Lower lobe of right lung (tissue), 2 donors: ENCODE results near the gene LRRC10B. TPM values are rescaled to one million over a fixed set of nuclear protein-coding genes. Genes with fewer than 3 reads are reported as not detected.

Source experiments
- ATAC-seq, 2 donors: fragments of 200-7000 bp; cut with Tn5 transposase; one replicate each; pipeline ENCODE4 v1.9.1; 2020 to 2022; ENCODE audit warnings: mild to moderate bottlenecking in 2 of 2, moderate library complexity in 2 of 2
- DNase-seq: peaks from one replicate; pipeline ENCODE4 v3.0.0-alpha.2; 2020
- H3K27ac ChIP-seq: fragments of 200-600 bp; one replicate; pipeline ENCODE4 v1.8.0; 2022
- H3K27me3 ChIP-seq: fragments of 200-600 bp; one replicate; pipeline ENCODE4 v1.8.0; 2022; ENCODE audit warnings: low read depth
- H3K36me3 ChIP-seq: fragments of 200-600 bp; one replicate; pipeline ENCODE4 v1.8.0; 2022; ENCODE audit warnings: mild to moderate bottlenecking
- H3K4me1 ChIP-seq: fragments of 200-600 bp; one replicate; pipeline ENCODE4 v1.8.0; 2022
- H3K4me3 ChIP-seq: fragments of 200-600 bp; one replicate; pipeline ENCODE4 v1.8.0; 2022; ENCODE audit warnings: mild to moderate bottlenecking
- H3K9me3 ChIP-seq: fragments of 200-600 bp; one replicate; pipeline ENCODE4 v1.8.0; 2022
- intact Hi-C: fragments of 100-400 bp; cut with DNase I; formaldehyde crosslinking; loops from one replicate; pipeline ENCODE4 v1.11.0; 2022
- total RNA-seq: library from RNA; stranded (reverse); fragmentation: NEBNext Ultra II Directional; extraction: Animal tissue kit (Norgen Biotek cat#: 25700); gene quantifications from one replicate; pipeline ENCODE4 v1.2.1, GENCODE V29; 2021
- TF ChIP-seq, protein P1 (sequence below): fragments of 200-600 bp; IDR thresholded peaks from one replicate; pipeline ENCODE4 v1.8.0; 2022; ENCODE audit warnings: antibody characterized with exemption, mild to moderate bottlenecking
- donor health status: DM: no; HTN: yes; CAD: no; lungs with severe emphysema.

Gene LRRC10B
- total RNA-seq, 1 donor from 2014 or later, result 6.4 TPM

DNA sequence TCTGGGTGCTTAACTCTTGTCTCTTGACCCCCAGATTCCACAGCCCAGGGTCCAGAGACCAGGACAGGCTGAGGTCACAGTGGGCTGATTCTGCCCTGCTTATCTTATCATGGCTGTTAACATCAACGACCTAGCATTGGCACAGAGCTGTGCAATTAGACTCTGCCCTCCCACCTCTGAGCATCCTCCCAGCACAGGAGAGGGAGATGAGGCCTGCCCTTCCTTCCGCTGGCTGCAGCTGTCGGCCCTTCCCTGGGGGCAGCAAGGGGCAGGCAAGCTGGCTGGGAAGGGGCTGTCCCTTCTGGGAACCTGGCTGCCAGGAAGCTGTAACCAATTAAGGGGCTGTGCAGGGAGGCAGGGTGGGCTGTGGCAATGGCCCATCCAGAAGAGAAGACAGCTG lies 22.5 kb downstream of the LRRC10B start:
- peaks cover 9% of the 10 kb centered on the region for H3K4me1 ChIP-seq

DNA sequence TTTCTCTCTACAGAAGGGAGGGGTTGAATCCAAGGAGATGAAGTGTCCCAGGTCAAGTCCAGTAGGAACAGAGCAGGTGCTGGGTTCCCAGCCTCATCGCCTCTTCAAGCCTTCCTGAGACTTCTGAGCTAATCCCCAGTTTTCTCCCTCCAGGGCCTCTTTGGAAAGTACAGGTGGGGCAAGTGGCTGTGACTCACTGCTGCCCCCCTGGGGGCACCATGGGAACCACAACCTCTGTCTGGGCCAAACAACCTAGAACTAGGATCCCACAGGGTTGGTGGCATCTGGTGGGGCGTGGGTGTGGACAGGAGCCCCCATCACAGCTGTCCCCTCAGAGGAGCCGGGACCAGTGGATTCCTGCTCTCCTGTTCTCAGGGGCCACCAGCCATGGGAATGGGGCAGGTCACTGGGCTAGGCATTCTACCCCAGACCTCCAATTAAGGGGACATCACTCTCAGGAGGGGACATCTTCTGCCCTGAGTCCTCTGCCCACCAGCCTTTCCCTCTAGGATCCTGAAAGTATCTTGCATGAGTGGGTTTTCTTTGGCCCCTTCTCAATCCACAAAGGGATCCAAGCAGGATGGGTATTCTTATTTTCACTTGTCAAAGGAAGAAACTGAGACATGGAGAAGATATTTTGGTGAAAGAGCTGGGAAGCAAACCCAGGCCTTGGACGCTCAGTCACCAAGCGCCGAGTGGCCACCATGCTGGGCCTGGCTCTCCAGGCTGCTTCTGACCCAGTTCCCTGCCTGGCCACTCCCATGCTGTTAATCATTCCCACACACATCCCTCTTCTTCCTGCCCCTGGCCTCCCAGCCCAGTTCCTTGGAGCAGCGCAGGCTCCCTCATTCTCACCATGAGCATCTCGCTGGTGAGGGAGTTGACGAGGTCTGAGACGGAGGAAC lies 23.8 kb downstream of the LRRC10B start:
- Histone ChIP-seq H3K36me3 (no peaks in the 10 kb centered on the region), H3K4me1 (peaks cover 9% of the 10 kb centered on the region), H3K9me3 (no peaks in the 10 kb centered on the region), H3K4me3 (no peak overlapping the region), H3K27me3 (no peaks in the 10 kb centered on the region), H3K27ac (no peak overlapping the region)
- TF ChIP-seq, protein P1, sequence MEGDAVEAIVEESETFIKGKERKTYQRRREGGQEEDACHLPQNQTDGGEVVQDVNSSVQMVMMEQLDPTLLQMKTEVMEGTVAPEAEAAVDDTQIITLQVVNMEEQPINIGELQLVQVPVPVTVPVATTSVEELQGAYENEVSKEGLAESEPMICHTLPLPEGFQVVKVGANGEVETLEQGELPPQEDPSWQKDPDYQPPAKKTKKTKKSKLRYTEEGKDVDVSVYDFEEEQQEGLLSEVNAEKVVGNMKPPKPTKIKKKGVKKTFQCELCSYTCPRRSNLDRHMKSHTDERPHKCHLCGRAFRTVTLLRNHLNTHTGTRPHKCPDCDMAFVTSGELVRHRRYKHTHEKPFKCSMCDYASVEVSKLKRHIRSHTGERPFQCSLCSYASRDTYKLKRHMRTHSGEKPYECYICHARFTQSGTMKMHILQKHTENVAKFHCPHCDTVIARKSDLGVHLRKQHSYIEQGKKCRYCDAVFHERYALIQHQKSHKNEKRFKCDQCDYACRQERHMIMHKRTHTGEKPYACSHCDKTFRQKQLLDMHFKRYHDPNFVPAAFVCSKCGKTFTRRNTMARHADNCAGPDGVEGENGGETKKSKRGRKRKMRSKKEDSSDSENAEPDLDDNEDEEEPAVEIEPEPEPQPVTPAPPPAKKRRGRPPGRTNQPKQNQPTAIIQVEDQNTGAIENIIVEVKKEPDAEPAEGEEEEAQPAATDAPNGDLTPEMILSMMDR, result peak; percentile 80
- peak; percentile 29 to 51 for ATAC-seq
- DNase-seq, result no peak
- intact Hi-C loops, result no loop called here

More for the DNA sequence above, 22.5 kb downstream of the LRRC10B start:
- no peak for DNase-seq
- no peaks in the 10 kb centered on the region for H3K27me3 ChIP-seq
- H3K4me3 ChIP-seq, result no peak overlapping the region
- H3K36me3 ChIP-seq, result no peaks in the 10 kb centered on the region
- TF ChIP-seq, protein P1, result no peak
- H3K9me3 ChIP-seq, result no peaks in the 10 kb centered on the region
- intact Hi-C loops, result no loop called here
- no peak overlapping the region for H3K27ac ChIP-seq
- no peak for ATAC-seq

DNA sequence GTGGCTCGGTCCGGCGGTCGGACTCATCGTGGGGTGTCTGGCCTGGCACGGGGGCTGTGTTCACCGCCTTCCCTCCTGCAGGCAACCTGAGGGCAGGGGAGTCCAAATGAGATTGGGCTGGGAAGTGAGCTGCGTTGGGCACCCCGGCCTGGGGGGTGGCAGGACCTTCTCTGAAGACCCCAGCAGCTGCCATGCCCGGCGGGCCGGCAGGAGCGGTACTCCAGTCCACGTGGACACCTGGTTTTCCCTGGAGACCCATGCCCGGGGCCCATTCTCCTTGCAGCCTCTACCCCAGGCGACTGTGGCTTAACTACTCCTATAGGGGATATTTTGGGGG lies 24.5 kb downstream of the LRRC10B start:
- ATAC-seq (no peak), DNase-seq (no peak)
- H3K9me3 ChIP-seq, result no peaks in the 10 kb centered on the region
- H3K27me3 ChIP-seq, result no peaks in the 10 kb centered on the region
- intact Hi-C loops, result no loop called here
- H3K27ac ChIP-seq, result no peak overlapping the region
- TF ChIP-seq, protein P1, result no peak
- no peaks in the 10 kb centered on the region for H3K36me3 ChIP-seq
- H3K4me1 ChIP-seq, result peaks cover 9% of the 10 kb centered on the region
- no peak overlapping the region for H3K4me3 ChIP-seq

DNA sequence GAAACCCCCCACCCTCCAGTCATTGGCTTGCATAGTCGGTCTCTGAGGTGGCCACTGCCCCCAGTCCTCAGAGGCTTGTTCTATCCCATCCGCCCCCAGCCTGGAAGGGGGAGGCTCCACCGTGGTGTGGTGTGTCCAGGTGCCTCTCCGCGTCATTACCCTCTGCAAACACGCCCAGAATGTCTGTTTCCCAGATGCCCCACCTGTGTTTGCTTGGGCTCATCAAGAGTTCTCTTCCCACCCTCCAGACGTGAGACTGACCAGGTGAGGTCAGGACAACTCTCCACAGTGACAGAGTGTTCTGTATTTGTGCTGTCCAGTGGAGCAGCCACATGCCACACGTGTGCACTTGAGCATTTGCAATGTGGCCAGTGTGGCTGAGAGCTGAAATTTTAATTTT lies 24.9 kb downstream of the LRRC10B start:
- H3K4me3 ChIP-seq, result no peak overlapping the region
- DNase-seq (peak; percentile 57), ATAC-seq (peak; percentile 62 to 64)
- H3K4me1 ChIP-seq, result peaks cover 9% of the 10 kb centered on the region
- H3K9me3 ChIP-seq, result no peaks in the 10 kb centered on the region
- intact Hi-C loops, result no loop called here
- H3K27me3 ChIP-seq, result no peaks in the 10 kb centered on the region
- no peak overlapping the region for H3K27ac ChIP-seq
- H3K36me3 ChIP-seq, result no peaks in the 10 kb centered on the region
- TF ChIP-seq, protein P1, result no peak

DNA sequence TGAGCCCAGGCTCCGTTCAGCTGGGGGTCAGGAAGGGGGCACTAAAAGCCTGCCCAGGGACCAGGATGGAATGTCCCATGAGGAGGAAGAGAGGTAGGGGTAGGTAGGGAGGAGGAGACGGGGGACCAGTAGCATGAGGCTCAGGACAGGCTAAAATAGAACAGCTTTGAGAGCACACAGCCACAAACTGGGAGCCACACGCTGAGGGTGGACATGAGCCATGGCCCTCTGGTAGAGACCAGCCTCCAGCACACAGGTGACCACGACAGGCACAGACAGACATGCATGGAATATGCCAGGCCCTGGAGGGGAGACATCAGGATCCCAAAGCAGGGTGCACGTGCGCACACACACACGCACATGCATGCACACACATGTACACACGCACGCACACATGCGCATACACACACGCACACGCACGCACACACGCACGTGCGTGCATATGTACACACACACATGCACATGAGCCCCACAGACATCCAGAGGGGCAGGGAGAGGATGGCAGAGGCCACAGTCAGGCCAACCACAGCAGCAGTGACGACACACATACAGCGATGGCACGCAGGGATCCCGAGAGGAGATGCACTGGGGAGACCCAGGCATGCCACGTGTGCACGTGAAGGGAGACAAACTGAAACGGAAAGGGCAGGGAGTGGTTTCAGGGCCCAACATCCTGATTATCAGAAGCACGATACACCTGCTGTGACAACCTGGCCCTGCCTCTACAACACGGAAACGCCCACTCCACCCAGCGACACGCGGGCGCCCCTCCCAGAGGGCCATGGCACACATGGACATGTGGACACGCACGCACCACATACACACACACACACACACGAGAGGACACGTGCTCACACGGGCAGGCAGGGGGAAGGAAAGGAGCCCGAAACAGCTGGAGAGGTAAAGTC lies 25.7 kb downstream of the LRRC10B start:
- no peaks in the 10 kb centered on the region for H3K36me3 ChIP-seq
- no peak overlapping the region for H3K27ac ChIP-seq
- ATAC-seq, result no peak
- no peak for DNase-seq
- peaks cover 9% of the 10 kb centered on the region for H3K4me1 ChIP-seq
- H3K27me3 ChIP-seq, result no peaks in the 10 kb centered on the region
- H3K9me3 ChIP-seq, result no peaks in the 10 kb centered on the region
- TF ChIP-seq, protein P1, result no peak
- intact Hi-C loops, result no loop called here
- H3K4me3 ChIP-seq, result no peak overlapping the region
